Globus pallidus (tissue), 1 donor: Measurements from ENCODE around the gene FAM53A.

Experiments
- DNase-seq: peaks from one replicate; pipeline ENCODE4 v3.0.0-alpha.2; 2015; ENCODE audit warnings: low spot score

The FAM53A gene

DNA sequence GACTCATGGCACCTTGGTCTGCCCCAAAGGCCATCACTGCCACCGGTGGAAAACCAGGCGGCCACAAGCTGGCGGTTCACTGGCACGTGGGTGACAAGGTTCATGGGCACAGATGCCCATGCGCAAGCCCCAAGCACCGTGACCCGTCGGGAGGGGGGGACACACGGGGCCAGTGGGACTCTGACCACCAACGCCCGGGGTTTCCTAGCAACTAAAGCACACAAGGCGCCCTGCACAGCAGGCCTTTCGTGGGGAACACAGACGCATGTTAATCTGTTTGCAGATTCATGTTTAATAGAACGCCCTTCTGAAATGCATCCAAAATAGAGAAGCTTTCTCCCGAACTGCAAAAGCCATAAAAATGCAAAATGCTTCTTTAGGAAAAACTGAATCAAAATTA is 43.9 kb downstream of the FAM53A start:
- no peak for DNase-seq

DNA sequence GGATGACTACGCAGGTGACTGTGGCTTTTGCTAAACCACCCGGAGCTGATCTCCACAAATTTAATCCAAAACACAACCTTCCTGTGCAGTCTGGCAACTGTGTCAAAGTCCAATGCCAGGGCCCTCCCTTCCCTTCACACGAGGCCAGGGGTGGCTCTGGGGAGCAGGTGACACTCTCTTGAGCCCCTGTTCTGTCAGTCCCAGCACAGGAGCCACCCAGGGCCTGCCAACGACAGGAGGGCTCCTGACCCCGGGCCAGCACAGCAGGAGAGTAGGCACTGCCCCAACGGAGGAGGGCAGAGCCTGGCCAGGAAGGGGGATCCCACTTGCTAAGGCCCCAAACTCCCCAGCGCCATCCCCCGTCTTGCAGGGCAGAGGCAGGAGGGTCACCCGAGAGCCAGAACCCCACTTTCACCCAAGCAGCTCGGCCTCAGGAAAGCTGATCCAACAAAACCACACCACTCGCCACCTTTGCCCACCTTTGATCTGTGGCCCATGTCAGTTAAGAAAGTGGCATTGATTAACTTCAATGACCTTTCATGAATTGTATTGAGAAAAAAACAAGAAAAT is 44.7 kb downstream of the FAM53A start:
- DNase-seq: no peak

DNA sequence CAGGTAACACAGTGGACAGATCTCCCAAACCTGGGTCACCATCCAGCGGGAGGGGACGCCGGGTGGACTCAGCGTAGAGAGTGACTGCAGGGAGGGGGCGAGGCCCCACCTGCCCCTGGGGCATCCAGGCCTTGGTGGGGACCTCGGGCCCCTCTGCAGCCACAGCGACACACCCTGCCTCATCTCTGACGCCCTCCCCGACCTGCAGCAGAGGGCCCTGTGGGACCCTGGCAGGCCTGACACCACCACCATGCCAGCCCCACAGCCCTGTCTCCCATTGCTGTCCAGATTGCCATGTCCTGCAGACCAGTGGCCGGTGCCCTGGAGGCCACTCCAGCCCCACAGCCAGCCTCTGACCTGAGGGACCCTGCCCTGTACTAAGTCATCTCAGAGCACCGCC is 45.2 kb downstream of the FAM53A start:
- no peak for DNase-seq

DNA sequence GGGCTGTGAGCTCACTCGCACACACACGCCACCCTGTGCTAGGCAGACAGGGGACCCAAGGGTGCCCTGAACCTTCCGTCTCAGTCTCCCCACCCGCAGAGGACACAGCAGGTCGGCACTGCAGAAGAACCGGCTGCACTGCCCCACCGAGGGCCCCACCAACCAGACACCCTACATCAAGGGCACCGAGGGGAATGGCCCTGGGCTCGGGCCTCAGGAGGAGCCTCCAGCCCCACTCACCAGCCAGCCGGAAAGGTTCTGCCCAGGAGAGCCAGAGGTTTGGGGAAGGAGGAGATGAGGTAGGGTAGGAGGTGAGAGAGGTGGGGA is 45.9 kb downstream of the FAM53A start:
- DNase-seq: no peak

DNA sequence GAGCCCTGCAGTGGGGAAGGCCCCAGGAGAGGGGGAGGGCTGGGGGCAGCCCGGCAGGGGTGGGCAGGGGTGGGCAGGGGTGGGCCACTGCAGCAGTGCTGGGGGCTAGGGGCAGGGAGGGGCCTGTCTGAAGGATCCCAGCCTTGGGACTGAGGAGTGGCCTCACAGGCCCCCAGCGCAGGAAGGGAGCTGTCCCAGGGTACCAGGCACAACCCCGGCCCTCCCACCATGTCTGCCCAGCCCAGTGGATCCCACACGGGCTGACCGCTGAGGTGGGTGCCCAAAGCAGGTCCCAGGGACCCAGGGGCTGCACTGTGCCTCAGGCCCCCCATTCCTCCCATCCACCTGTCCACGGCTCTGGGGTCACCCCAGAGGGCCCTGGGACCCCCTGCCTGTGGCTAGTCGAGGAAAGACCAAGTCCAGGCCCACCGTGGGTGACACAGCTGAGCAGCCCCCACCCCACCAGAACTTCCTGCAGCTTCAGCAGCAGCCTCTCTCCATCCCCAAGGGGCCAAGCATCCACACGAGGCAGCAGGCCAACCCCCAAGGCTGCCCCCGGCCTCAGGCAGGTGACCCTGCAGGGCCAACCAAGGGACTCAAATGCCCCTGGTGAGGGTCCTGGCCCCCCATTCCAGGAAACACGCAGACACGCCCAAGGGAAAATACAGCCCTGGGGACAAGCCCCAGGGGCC is 46.4 kb downstream of the FAM53A start:
- no peak for DNase-seq

GRCh38 chr4:1636490-1637211 is 47.5 kb downstream of the FAM53A start:
- DNase-seq: no peak

GRCh38 chr4:1635464-1635863 is 48.6 kb downstream of the FAM53A start:
- DNase-seq: no peak

GRCh38 chr4:1633993-1634392 is 50.1 kb downstream of the FAM53A start:
- no peak for DNase-seq

DNA sequence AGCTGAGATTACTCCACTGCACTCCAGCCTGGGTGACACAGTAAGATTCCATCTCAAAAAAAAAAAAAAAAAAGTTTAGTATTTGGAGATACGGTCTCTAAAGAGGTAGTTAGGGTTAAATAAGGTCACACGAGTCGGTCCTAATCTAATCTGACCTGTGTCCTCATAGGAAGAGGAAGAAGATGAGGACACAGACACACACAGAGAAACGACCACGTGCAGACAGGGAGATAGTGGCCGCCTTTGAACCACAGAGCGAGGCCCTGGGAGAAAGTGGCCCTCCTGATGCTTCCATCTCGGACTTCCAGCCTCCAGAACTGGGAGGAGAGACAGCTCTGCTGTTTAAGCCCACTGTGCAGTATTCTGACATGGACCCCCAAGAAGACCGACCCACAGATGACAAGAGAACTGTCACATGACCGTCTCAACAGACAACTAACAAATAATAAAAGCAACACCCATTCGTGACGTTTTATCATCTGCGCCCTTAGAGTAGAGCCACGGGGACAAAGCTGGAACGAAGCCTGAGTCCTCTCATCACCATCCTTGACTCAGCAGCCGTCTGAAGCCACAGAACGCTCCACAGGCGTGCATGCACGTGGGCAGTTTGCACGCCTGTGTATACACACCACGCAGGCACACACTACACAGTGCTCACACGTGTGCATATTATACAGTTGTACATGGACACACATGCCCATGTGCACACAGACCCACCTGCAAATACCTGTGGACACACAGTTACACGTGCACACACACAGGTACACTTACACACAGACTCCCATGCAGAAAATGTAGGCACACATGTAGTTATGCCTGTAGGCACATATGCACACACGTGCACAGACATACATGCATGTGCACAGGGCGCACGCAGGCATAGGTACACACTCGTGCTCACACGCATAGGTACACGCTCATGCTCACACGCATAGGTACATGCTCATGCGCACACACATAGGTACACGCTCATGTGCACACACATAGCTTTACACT is 51.7 kb downstream of the FAM53A start:
- DNase-seq: no peak

DNA sequence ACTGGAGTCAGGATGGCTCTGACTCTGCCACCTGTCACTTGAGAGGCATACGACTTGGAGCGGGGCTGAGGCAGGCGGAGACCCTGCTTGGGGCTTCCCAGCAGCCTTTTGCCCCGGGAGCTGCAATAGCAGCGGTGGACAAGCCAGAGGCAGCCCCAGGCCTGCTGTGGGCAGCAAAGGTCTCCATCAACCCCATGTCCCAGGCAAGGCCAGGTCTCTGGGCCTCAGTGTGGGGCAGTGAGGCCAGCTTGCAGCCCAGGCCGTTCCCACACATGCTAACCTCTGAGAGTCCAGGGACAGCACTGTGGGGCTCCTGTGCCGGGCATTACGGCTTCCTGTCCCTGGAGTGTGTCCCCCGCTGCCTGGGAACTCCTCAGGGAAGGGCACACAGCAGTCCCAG is 53.0 kb downstream of the FAM53A start:
- DNase-seq: no peak

- no peak for DNase-seq
Measured at GRCh38 chr4:1630266-1630665, 53.8 kb downstream of the FAM53A start.

GRCh38 chr4:1629699-1630083 is 54.4 kb downstream of the FAM53A start:
- no peak for DNase-seq

DNA sequence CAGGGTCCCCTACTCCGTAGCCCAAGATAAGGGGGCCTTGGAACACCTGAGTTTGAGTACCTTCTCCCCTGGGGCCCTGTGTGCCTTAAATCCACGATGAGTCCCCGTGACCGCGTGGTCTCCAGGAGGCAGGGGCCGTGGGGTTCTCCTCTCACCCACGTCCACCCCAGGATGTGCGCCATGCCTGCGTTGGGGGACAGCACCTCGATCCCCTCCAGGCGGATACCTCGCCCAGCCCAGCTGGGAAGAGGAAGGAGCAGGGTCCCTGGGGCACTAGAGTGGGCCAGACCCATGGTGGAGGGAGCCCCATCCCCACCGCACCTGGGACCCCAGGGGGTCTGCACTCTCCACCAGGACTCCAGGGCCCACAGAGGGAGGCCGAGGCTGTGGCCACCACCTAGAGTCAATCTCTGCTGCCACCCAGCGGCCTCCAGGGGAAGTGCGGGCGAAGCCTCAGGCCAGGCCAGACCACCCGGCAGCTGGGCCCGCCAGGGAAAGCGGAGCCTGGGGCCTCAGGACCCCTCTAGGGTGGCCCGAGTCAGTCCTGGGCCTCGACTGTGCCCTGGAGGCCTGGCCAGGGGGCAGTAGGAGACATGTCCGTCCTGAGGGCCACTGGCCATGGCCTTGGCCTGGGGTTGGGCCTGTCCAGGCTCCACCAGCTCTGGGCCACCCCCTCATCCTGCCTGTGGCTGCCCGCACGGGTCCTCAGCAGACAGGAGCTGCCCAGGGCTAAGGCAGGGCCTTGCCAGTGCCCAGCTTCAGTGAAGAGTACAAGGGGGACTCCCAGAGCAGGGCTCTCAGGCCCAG is 55.0 kb downstream of the FAM53A start:
- DNase-seq: peak; percentile 22

DNA sequence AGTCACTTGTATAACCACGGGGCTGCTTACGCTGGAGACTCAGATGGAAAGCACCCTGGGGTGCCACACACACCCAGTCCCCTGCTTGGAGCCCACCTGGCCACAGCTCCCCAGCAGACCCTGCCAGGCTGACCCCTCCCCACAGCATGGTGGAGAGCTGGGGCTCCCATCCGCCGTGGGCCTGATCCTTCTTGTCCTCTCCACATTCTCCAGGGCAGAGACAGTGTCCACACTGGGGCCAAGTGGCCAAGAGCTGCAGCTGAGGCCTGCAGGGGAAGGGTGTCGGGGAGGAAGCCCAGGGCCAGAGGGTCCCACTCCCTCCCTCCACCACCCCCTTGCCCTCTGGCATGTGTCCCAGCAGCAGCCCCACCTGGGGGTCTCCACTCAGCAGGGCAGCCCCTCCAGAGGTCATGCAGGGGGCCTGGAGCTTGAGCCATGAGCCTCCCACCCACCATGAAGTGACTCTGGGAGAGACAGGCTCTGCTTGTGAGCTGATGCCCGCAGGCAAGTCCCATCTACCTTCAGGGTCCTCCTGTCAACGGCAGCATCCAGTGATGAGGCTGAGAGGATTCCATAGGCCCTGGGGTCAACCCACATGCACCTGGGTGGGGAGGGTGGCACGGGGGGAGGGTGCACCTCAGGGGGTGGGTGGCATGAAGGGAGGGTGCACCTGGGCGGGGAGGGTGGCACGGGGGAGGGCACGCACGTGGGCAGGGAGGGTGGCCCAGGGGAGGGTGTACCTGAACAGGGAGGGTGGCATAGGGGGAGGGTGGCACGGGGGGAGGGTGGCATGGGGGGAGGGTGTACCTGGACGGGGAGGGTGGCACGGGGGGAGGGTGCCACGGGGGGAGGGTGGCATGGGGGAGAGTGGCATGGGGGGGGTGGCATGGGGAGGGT is 56.4 kb downstream of the FAM53A start:
- DNase-seq: no peak

GRCh38 chr4:1626941-1627340 is 57.2 kb downstream of the FAM53A start:
- DNase-seq: no peak

DNA sequence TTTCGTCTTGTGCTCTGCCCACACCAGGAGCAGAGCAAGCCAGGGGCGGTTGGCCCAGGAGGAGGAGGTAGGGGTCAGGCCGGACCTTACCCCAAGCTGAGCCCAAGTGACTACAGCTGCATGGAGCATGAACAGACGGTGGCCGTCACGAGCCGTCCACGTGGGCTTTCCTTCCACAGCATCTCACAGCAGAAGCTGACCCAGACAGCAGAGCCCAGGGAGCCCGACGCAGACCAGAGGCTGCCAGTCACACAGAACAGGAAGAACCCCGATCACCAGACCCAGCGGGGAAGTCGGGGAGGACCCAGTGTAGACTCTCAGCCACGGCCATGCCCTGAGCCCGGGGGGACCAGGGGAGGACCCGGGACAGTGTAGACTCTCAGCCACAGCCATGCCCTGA is 58.0 kb downstream of the FAM53A start:
- DNase-seq: peak; percentile 21

DNA sequence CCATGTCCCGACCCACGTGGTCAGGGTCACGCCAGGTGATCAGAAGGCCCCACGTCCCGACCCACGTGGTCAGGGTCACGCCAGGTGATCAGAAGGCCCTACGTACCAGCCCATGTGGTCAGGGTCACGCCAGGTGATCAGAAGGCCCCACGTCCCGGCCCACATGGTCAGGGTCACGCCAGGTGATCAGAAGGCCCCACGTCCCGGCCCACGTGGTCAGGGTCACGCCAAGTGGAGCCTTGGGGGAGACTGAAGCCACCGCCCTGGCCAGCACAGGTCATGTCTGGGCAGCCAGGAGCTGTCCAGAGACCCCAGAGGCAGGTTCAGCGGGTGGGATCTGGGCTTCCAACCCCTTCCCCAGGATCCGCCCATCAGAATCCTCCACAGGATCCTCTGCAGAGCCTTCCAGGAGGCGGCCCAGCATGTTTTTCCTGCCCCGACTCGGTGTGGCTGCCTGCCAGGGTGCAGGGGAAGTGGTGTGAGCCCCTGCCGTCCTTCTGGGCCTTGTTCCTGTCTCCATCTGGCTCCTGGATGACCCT is 58.4 kb downstream of the FAM53A start:
- no peak for DNase-seq

- no peak for DNase-seq
Measured at GRCh38 chr4:1624519-1624910, 59.6 kb downstream of the FAM53A start.

DNA sequence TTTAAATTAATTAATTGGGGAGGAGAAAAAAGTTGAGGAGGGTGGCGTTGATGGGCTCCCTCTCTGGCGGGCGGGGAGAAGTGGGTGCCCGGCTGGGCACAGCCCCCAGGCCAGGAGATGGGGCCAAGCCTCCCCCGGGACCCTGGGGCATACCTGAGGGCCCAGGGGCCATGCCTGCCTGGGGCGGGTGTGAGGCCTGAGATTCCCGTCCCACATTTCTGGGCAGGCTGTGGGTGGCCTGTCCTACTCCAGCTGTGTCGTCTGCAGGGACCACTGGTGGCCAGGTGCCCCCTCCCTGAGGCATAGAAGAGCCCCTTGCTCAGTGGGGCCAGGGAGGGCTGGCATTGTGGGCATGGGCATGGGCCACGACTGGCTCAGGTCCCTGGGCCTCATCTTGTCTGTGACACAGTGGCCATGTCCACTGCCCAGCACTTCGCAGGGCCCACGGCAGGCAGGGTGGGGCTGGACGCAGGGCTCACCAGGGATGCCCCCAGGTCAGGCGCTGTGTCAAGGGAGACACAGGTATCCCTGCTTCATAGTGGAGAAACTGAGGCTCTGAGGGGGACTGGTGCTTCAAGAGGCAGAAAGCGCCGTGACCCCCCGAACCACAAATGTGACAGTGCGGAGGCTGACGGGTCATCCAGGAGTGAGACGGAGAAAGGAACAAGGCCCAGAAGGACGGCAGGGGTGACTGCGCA is 60.1 kb downstream of the FAM53A start:
- no peak for DNase-seq

- no peak for DNase-seq
Measured at GRCh38 chr4:1623400-1623799, 60.7 kb downstream of the FAM53A start.
